GM18861 (cell line): ENCODE results near the gene PAXX.
"Not testable (repeated sequence)": the region's sequence is repeated elsewhere in the genome, so short reads cannot be mapped to it uniquely, and the experiment has no call there.

Experiments used
- ATAC-seq: cut with Tn5 transposase; IDR thresholded peaks from one replicate; pipeline ENCODE4 v1.9.1; 2021; ENCODE audit not compliant: unreplicated experiment

Gene PAXX

DNA sequence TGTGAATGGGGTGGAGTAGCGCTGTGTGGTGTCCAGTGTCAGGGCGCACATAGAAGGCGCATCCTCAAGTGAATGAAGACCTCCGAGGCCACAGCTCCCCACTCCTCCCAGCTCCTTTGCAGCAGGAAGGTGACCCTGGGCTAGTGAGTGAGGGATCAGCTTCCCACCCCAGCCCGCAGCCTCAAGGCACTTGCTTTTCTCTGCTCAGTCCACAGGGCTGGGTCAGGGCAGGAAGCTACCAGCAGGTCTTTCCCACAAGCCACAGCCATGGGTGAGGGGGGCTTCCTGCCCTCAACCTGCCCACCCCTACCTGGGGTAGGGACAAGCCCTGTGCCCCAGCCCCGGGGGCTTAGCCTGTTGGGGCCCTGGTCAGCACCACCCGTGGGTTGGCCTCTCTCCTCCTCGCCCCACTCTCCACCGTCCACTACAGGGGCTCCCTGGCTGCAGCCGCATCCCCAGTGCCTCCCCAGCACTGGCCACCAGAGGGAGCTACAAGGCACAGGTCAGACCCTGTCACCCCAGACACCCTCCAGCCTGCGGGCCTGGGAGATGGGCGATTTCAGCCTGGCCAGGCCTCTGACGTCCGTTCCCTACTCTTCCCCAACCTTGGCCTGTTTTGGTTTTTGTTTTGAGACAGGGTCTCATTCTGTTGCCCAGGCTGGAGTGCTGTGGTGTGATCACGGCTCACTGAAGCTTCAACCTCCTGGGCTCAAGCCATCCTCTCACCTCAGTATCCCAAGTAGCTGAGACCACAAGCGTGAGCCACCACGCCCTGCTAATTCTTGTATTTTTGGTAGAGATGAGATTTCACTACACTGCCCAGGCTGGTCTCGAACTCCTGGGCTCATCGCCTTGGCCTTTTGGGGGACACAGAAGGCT is 37.1 kb downstream of the PAXX start:
- ATAC-seq: peak; percentile 31

DNA sequence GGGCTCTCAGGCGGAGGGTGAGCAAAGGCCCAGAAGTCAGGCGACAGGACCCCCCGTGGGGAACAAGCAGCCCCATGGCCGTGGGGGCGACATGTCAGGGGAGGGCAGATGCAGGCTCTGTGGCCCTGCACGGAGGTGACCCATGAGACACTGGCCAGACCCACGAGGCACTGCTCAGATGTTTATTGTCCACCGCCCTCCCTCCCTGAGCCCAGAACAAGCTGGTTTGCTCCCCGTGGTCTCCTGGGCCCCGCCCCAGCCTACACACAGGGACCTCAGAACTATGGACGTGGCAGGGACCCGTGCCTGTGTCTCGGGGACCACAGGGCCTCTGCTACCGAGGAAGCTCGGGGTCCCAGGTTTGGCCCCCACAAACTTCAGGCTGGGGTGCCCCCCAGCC is 37.8 kb downstream of the PAXX start:
- no peak for ATAC-seq

DNA sequence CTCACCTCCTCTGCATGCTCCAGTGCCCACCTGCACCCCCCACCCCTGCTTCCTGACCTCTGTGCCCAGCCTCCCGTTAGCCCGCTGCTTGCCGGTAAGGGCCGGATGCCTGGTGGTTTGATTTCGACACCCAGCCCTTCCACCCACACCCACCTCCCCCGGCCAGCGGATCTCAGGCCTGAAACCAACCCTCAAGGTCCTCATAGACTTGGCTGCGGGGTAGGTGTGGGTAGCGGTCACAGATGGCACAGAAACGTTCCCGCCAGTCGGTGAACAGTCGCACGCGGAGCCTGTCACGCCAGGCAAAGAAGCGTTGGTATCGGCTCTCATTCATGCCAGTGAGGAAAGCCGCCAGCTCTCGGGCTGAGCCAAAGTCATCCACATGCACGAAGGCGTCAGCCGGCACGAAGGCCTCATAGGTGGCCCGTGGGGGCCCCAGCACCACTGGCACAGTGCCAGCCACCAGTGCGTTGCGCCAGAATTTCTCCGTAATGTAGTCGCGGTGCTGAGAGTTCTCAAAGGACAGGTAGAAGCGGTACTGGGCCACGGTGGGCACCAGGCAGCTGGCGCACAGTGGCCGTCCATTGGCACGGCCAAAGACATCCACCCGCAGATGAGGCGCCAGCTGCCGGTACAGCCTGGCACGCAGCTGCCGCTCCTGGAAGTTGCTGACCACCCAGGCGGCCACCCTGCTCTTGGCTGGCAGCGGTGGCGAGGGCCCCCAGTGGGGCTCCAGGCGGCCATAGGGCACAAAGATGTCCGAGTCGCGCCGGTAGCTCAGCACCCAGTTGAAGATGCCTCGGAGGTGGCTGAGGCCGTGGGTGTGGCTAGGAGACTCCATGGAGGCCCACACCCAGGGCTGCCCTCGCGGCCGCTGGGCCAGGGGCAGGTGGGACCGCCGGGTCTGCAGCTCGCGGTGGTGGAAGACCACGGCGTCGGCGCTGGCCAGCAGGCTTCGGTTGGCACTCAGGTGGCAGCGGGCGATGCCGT is 38.6 kb downstream of the PAXX start:
- ATAC-seq: no peak

DNA sequence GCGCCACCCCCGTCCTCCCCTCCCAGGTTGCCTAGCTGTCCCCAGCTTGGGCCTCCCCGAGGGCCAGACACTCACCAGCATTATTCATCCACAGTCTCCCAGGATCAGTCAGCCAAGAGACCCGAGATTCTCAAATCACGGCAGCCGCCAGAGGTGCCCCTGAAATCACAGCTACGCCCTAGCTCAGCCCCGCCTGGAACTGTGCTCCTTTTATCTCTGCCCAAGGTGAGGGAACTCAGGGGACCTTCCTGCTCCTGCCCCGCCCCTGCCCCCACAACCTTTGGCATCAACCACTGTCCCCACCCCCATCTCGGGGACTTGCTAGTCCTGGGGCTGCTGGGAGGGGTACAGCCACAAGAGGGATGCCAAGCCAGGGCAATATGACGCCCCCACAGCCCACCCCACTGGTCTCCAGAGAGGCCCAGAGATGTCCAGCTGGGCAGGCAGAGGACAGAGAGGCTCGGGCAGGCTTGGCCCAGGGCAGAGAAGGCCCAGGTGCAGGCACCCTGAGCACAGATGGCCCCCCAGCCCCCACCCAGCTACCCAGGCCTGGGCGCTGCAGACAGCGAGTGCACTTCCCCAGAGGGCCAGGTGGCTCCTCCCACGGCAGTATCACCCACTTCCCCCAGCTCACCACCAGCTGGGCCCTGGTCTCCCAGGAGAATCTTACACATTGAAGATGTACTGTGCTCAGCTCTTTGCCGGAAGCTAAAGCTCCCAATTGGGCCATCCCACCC is 39.9 kb downstream of the PAXX start, which contains the start of gene FUT7:
Gene FUT7 (minus strand): TSS at position 185 of the 737 bp plus-strand sequence. CDS start 97 bp downstream, at position 88.
- ATAC-seq: no peak

DNA sequence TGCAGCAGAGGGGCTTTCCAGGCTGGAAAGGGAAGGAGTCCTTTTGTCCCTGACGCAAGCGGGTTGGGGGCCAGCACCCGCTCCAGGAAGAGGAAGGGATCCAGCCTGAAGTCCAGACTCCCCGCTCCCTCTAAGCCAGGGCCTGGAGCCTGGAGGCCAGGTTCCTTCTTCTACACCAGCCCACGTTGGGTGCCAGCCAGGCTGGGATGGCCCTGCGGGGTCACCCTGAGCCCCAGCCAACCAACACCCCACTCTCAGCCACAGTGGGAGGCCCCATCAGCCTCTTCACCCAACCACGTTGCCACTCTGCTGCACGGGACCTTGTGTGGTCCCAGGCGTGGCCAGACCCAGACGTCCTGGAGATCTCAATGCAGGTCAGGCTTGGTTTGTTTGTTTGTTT is 40.6 kb downstream of the PAXX start:
- no peak for ATAC-seq

DNA sequence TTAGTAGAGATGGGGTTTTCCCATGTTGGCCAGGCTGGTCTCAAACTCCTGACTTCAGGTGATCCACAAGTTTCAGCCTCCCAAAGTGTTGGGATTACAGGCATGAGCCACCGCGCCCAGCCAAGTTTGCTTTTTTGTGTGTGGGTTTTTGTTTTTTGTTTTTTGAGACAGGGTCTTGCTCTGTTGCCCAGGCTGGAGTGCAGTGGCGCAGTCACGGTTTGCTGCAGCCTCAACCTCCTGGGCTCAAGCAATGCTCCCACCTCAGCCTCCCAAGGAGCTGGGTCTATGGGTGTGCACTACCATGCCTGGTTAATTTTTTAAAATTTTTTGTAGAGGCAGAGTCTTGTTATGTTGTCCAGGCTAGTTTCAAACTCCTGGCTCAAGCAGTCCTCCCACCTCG is 41.3 kb downstream of the PAXX start:
- ATAC-seq: not testable (repeated sequence)

DNA sequence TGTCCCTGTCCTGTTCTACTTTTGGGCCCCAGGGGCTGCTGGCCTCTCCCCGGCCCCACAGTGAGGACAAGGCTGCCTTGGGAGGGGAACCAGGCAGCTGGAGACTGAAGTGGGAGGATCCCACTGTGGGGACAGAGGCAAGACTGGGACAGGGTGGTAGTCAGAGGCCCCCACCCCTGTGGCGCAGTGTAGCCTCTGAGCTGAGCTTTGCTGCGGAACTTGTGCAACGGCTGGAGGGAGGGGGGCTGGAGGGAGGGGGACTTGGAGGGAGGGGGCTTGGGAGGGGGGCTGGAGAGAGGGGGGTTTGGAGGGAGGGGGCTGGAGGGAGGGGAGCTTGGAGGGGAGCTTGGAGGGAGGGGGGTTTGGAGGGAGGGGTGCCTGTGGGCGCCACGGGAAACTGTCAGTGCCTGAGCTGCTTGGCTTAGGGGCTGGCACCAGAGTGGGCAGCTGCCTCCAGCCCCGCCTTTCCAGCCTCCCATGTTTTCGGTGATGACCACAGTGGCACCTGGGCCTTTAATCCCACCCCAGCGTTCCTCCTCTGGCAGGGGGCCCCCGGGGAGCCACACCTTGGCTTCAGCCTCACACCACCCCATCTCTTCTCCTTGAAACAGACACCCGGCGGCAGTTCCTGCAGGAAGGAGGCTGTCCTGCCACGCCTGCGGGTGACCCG is 42.0 kb downstream of the PAXX start:
- peak; percentile 7 for ATAC-seq

DNA sequence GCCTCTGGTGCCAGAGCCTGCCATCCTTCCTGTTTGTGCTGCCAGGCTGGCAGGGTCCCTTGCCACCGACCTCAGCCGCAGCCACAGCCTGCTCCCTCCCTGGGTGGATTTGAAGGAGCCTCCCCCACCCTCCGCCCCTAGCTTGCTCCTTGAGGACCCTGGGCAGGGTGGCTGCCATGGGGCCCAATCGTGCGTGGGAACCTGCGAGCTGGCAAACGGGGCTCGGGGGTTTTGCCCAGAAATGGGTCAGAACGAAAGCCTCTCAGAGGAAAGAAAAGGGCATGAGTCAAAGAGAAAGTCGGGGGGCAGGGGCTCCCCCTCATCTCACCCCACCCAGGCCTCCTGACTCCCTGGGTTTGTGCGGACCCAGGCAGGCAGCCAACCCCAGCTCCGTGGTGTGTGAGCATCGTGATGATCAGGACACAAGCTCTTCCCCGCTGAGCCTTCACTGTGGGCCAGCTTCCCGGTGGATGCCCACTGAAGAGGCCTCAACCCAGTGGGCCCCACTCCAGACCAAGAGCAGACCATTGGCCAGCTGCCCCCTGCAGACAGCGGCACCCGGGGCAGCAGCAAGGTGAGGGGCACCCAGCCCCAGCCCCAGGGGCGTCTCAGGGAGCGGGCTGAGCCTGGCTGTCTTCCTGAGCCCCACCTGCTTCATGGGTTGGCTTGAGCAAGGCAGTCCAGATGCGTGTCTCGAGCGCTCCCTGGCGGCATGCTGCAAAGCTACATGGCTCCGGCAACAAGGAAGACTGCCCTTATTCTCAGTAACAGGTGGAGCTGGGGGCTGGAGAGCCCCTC is 42.7 kb downstream of the PAXX start:
- ATAC-seq: peak; percentile 30

DNA sequence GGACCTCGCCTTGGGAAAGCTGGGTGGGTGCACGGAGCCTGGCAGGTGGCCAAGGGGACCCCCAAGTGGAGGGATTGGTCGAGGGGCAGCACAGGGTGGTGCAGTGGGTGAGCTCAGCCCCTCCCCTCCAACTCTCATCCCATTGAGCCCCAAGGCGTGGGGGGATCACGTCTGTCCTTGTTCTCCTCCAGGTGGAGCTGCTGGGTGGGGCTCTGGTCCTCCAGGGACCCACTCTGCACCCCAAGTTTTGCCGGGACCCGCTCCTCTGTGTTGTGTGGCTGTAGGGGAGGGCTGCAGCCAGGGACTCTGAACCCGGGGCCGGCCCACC is 43.2 kb downstream of the PAXX start:
- no peak for ATAC-seq

DNA sequence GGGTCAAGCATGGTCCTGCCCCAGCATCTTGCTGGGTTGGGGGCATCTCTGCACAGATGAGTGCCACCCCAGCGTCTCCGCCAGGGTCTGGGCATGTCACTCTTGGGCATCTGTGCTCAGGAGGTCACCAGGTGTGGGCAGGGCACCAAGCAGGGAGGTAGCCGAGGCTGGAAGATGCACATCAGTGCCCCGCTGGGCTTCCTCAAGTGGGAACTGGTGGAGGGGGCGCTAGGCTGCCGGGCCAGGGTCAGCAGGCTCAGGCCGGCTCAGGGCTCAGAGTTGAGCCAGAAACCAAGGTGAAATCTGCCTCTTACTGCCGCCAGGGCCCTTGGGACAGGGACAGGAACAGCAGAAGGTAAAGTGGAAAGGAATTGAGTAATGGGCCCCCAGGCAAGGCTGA is 43.7 kb downstream of the PAXX start:
- ATAC-seq: no peak

DNA sequence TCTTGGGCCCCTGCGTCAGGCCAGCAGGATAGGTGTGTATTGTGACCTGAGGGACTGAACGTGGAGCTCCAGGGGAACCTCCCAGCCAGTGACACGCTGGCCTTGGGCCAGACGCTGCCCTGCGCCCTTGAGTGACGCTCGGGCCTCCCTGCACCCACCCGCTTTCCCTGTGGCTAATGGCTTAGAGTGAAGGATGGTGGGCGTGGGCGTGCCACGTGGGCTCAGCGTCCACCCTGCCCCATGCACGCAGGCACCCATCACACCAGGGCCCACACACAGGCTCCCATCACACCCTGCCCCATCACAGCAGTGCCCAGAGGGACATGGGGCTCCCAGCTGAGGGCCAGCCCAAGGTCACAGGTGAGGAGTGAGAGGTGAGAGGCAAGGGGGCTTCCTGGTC is 44.8 kb downstream of the PAXX start:
- no peak for ATAC-seq

DNA sequence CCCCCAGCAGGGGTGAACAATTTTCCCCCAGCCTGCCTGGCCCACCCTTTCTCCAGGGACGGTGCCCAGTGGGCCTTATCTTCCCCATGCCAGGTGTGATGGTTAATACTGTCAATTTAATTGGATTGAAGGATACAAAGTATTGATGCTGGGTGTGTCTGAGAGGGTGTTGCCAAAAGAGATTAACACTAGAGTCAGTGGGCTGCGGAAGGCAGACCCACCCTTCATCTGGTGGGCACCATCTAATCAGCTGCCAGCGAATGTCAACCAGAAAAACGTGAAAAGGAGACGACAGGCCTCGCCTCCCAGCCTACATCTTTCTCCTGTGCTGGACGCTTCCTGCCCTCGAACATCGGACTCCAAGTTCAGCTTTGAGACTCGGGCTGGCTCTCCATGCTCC is 45.3 kb downstream of the PAXX start:
- ATAC-seq: no peak

DNA sequence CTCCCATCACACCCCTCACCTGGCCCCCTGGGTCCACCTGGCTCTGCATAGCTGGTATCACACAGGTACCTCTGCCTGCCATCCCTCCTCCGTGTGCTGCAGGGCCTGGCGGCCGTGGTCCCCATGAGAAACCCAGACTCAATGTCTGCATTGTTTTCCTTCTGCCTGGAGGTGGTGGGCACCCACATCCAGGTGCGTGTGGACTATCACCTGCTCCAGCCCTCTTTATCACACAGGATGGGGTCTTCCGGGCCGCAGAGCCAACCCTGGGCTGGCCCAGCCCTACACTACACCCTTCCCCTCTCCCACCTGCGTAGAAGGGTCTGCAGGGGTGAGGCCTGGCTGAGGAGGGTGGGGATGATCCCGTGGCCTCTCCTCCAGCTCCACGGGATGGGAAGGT is 46.7 kb downstream of the PAXX start:
- no peak for ATAC-seq

DNA sequence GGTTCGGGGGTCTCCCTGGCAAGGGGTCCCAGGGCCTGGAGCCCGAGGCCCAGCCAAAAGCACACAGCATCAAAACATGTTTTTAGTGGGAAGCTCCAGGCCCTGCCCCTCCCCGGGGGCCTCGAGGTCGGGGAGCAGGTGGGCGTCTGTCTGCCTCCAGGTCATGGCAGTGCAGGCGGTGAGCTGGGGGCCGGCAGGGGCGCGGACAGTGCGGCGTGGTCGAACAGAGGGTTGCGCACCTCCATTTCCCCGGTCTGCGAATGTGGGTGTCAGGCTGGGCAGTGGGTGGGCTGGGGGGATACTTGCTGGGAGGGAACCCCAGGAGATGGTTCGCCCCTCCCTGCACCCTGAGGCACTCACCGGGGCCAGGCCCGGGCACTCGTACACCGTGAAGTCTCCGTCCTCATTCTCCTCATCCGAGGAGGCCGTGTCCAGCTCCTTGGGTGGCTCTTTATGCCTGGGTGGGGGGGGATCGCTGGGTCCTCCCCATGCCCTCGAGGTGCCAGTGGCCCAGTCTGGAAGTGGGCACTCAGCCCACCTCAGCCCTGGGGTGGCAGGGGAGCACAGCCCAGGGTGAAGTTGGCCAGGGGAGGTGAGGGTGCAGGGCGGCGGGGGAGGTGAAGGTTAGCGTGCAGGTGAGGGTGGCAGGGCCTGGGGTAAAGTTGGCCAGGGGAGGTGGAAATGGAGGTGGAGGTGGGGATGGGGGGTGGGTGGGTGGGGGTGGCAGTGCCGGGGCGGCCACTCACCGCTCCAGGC is 47.6 kb downstream of the PAXX start:
- no peak for ATAC-seq

DNA sequence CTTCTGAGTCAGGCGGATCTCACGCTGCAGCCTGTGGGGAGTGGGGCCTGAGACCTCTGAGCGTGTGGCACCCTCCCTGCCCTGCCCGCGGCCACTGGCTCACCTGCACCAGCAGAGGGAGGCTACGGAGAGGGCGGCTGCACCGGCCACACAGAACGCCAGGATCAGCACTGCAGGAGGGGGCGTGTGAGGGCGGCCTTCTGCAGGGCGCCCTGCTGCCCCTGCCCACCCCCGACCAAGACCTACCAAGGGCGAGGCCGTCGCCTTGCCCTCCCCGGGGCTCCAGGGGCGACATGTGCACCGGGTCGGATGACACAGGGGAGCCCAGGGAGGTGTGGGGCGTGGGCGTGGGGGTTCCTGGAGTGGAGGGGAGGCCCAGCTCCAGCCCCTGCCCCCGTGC is 48.3 kb downstream of the PAXX start:
- no peak for ATAC-seq

DNA sequence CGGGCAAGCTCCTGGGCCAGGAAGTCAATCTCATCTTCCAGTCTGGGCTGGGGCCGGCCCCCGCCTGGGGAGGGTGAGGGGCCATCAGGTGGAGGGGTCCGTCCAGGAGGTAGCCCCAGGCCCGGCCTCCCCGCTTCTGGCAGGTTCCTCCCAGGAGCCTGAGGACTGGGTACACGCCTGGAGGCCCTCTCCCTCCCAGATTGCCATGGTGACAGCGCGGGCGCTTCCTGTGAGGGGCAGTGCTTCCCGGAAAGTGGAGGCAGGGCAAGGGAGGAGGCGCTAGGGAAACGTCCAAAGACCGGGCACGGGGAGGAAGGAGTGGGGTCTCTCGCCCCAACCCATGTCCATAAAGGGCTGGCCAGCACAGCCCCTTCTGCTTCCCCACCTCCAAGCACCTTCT is 48.9 kb downstream of the PAXX start:
- ATAC-seq: no peak

DNA sequence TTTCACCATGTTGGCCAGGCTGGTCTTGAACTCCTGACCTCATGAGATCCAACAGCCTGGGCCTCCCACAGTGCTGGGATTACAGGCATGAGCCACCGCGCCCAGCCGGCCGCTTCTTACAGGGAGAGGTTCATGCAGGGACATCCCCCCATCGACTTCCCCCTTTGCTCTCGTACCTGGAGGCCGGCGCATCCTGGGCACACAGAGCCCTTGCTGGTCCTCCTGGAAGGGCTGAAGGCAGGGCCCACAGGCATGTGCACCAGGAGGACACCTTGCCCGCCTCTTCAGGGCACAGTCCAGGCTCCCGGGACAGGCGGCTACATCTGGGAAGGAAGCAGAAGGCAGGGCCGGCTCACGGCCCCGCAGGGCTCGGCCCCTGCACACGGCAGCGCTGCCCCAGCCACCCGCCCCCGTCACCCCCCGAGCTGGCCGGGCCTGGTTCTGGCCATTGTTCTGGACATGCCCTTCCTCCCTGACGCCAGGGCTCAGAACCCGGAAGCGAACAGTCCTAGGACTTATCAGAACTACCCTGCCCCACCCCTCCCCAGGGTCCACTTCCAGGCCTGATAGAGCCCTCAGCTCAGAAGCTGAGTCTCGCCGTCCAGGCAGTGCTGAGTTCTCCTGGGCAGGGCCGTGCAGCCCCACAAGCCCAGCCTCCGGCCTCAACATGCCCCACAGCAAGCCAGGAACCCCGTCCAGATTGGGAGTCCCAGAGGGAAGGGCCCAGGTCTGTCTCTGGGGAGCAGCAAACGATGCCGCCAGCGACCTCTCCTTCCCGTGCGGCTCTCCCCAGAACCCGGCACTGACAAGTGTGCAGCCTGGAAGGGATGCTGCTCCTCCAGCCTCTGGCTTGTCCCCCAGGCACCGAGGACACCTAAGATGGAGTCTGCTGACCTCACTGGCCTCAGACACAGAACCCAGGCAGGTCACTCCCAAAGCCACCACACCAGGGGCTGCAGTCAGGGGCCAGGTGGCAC is 50.8 kb downstream of the PAXX start:
- no peak for ATAC-seq
